Panc1 (cell line): ENCODE measurements around the gene ARHGAP32.

ENCODE experiments used
- CTCF ChIP-seq: fragments of 450-650 bp; IDR thresholded peaks from 2 replicates; pipeline ENCODE4 v1.5.1; 2017; ENCODE audit warnings: mild to moderate bottlenecking
- POLR2AphosphoS5 ChIP-seq: IDR thresholded peaks from 2 replicates; pipeline ENCODE4 v1.6.1; 2012; ENCODE audit warnings: mild to moderate bottlenecking, low read depth, low read length, moderate library complexity

- no peak for TF ChIP-seq CTCF
- no peak for TF ChIP-seq POLR2AphosphoS5
These were observed 102.1 kb downstream of the ARHGAP32 start for GRCh38 chr11:129090056-129090455.
